ENCODE results near the gene FAT1. TPM values are rescaled to one million over a fixed set of nuclear protein-coding genes. Genes with fewer than 3 reads are reported as not detected.

The FAT1 gene
- total RNA-seq, 1 experiment from 2014 or later, result 172 TPM

GRCh38 chr4:186685767-186686183 is 37.9 kb downstream of the FAT1 start (continued):
- TF ChIP-seq RORB (CRISPR knock-in tag; IDR thresholded peaks at IDR 0.05) (no peak), CBFB (CRISPR knock-in tag; IDR thresholded peaks at IDR 0.05; ENCODE audit: low read depth) (no peak), RELA (CRISPR knock-in tag; IDR thresholded peaks at IDR 0.05; ENCODE audit: borderline replicate concordance) (no peak), ZNF317 (CRISPR knock-in tag; IDR thresholded peaks at IDR 0.05; ENCODE audit: borderline replicate concordance, low read depth) (no peak), ATF1 (CRISPR knock-in tag; IDR thresholded peaks at IDR 0.05) (no peak), TCF7 (CRISPR knock-in tag; IDR thresholded peaks at IDR 0.05; ENCODE audit: low read depth) (no peak), PRRX2 (CRISPR knock-in tag; IDR thresholded peaks at IDR 0.05) (no peak), ARID4B (CRISPR knock-in tag; IDR thresholded peaks at IDR 0.05; ENCODE audit: borderline replicate concordance) (no peak), ZNF263 (CRISPR knock-in tag; IDR thresholded peaks at IDR 0.05; ENCODE audit: low read depth) (no peak), USF2 (CRISPR knock-in tag; IDR thresholded peaks at IDR 0.05) (no peak), NR2C2 (CRISPR knock-in tag; IDR thresholded peaks at IDR 0.05) (no peak), MAX (CRISPR knock-in tag; IDR thresholded peaks at IDR 0.05) (no peak), SMAD4 (CRISPR knock-in tag; IDR thresholded peaks at IDR 0.05) (no peak)

- peak; percentile 25 for ATAC-seq
- no peak for DNase-seq (ENCODE audit: low spot score)
- Mint-ChIP-seq H3K36me3 (peaks cover 6% of the 10 kb centered on the region; the same call in 1 of the 2 replicates), H3K4me1 (peaks cover 86% of the 10 kb centered on the region), H3K4me3 (no peak overlapping the region; the same call in 1 of the 2 replicates), H3K27me3 (ENCODE audit: low read depth) (peaks cover 10% of the 10 kb centered on the region; the same call in 1 of the 2 replicates), H3K27ac (peak overlapping the region; percentile 17), H3K9me3 (no peaks in the 10 kb centered on the region)
- POLR2A ChIA-PET, result no interaction called here
- TF ChIP-seq ESRRA (CRISPR knock-in tag; IDR thresholded peaks at IDR 0.05; ENCODE audit: borderline replicate concordance) (no peak), ZSCAN18 (CRISPR knock-in tag; IDR thresholded peaks at IDR 0.05) (no peak), TEAD1 (CRISPR knock-in tag; IDR thresholded peaks at IDR 0.05) (no peak), OVOL2 (CRISPR knock-in tag; IDR thresholded peaks at IDR 0.05; ENCODE audit: borderline replicate concordance) (no peak)
- CTCF ChIA-PET, result no interaction called here
These were observed 38.8 kb downstream of the FAT1 start for GRCh38 chr4:186684889-186685309.

GRCh38 chr4:186684220-186684619 is 39.4 kb downstream of the FAT1 start:
- POLR2A ChIA-PET, result no interaction called here
- H3K27ac Mint-ChIP-seq, result peak overlapping the region; percentile 41; the same call in 1 of the 2 replicates
- no peaks in the 10 kb centered on the region for H3K9me3 Mint-ChIP-seq
- H3K27me3 Mint-ChIP-seq (ENCODE audit: low read depth), result peaks cover 10% of the 10 kb centered on the region; the same call in 1 of the 2 replicates
- DNase-seq (ENCODE audit: low spot score), result no peak
- CTCF ChIA-PET, result no interaction called here
- H3K36me3 Mint-ChIP-seq, result peaks cover 6% of the 10 kb centered on the region; the same call in 1 of the 2 replicates
- no peak overlapping the region for H3K4me3 Mint-ChIP-seq
- no peak for ATAC-seq
- H3K4me1 Mint-ChIP-seq, result peaks cover 80% of the 10 kb centered on the region
- no peak for TF ChIP-seq CREM (CRISPR knock-in tag; IDR thresholded peaks at IDR 0.05)
- TF ChIP-seq TEAD4 (CRISPR knock-in tag; IDR thresholded peaks at IDR 0.05), result no peak
- TF ChIP-seq ZNF232 (CRISPR knock-in tag; IDR thresholded peaks at IDR 0.05), result no peak
- TF ChIP-seq ETV6 (CRISPR knock-in tag; IDR thresholded peaks at IDR 0.05), result no peak

All from WTC11 (cell line).